ENCODE data around the gene XCL2.
"Not testable (repeated sequence)": the region's sequence is repeated elsewhere in the genome, so short reads cannot be mapped to it uniquely, and the experiment has no call there.

The XCL2 gene

DNA sequence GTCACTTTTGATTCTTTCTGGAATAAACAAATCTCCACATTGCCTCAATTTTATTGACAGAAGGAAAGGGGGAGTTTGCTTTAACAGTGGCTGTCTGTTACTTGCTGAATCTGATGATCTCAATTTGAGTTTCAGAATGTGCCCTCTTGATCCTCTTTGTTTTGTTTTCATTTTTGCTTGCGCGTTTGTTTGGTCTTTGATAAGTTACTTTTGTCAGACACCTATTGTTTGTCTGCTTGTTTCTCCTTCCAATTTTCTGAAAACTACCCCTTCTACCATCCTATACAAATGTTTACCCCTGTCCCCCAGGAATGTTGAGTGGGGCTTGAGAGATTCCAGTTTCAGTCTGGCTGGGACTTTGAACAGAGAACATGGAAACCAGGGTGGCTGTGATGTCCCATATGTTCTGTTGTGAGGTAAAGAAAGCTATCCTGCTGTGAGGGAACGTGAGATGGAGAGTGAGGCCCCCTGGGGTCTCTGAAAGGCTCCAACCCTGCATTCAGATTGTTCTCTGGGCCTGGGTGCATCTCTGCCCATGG, 11.8 kb upstream of the XCL2 start:
- no peak for DNase-seq

DNA sequence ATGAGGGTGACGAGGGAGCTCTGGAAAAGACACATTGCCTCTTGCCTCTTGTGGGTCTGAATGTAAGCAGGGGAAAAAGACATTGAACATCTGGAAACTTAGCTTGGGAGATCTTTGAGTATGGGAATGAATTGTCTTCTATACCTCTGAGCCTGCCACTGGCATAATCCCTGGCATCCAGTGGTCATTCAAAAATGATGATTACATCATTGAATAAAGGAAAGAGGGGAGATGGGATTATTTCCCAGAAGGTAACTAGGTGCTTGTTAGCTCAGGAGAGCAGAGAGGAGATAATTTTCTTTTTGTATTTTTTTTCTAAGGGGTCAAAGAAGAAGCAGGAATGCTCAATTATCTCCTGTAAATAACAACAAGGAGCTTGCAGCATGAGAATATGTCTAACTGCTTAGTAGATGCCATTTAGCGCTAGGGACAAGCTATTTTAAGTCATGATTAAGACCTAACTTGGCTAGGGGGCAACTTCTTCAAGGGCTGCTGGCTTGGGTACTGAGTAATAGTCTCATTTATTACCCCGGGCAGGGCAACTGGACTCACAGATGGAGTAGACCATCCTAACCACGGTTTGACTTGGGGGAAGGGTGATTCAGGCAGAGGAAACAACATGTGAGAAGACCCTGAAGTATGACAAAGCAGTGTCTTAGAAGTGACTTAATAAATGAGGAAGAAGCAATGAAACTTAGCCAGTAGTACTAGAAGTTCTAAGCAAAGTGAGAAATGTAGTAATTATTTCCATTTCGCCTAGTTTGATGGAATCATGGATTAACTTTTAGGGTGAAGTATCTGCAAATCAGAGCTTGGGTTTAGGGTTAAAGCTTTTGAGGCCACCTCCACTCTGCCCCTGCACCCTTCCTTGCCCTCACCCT, 11.0 kb upstream of the XCL2 start:
- no peak for DNase-seq

DNA sequence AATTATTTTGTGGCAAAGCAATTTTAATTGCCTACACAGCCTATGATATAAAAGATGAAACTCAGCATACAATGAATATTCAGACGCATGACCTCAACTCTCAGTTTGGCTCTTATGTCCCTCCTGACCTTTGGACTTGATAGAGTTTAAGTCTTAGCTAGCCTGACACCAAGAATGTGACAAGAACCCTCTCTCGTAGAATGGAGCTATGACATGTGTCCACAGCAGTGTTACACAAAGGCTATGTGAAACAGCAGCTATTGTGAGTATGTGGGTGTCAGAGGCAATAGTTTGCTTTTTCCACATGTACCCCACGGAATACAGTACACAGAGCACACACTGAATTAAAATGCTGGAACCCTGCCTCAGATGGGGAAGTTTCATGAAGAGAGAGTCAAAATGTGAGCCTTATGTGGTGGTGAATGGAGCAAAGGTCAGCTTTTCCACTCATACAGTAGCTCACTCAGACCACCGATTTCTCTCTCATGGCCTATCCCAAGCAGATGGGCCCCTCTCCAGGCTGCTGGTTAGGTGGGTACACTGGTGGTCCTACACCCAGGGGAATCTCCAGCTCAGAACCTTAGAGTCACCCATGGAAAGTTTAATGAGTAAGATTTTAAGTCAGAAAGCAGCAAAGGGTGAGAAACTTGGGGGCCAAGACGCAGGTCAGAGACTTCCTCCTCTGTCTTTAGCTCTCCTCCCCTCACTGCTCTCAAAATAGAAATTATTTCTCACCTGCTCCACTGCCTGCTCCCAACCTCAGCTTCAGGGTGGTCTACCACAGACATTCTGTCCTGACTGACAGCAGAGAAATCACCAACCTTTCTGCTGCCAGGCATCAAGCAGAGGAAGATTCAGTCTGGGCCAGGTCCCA, 10.1 kb upstream of the XCL2 start:
- no peak for DNase-seq

DNA sequence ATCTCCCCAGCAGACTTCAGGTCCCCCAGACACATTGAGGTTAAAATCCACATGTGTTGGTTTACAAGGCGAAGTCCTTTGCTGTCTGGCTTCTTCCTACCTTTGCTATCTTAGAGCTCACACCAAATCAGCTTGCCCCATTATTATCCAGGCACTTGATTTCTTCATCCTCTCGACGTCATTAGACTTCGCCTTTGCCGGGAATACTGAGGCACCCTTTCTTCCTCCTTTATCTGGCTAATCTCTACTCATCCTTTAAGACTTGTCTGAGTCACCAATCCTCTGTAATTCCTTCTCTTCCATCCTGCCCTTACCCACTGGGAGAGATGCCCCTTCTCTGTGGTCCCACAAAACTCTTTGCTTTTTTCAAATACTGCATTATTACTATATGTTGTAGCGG, 9.2 kb upstream of the XCL2 start:
- DNase-seq, result no peak

DNA sequence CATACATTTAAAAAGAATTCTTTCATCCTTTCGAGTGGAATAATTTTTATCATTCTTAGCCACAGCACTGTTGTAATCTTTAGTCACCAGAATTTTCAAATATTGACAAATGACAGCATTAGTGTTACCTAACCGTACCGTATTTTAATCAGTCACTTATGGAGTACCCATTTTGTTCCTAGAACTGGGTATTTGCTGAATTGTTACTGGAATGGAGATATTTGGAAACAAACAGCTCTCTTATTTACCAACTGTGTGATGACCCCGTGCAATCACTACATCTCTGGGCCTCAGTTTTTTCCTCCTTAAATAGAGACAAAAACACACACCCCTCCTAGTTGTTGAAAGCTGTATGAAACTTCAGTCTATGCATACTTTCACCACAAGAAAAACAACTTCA, 7.9 kb upstream of the XCL2 start:
- no peak for DNase-seq

DNA sequence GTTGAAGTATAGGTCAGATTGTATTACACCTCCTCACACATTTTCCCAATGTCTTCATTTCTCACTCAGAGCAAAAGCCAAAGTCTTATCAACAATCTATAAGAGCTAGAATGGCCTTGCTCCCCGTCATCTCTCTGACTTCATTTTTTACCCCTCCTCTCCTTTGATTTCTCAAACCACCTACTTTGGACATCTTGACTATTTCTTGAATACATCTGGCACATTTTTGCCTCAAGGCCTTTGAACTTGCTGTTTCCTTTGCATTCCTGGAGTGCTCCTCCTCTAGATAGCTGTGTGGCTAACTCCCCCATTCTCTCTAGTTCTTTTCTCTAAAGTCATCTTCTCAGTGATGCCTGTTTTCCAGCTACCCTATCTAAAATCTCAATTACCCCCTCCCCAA, 7.2 kb upstream of the XCL2 start:
- DNase-seq, result no peak

DNA sequence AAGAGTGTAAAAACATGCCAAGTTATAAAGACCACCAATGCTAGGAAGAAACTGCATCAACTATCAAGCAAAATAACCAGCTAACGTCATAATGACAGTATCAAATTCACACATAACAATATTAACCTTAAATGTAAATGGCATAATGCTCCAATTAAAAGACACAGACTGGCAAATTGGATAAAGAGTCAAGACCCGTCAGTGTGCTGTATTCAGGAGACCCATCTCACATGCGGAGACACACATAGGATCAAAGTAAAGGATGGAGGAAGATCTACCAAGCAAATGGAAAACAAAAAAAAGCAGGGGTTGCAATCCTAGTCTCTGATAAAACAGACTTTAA, 2.7 kb upstream of the XCL2 start:
- not testable (repeated sequence) for DNase-seq

DNA sequence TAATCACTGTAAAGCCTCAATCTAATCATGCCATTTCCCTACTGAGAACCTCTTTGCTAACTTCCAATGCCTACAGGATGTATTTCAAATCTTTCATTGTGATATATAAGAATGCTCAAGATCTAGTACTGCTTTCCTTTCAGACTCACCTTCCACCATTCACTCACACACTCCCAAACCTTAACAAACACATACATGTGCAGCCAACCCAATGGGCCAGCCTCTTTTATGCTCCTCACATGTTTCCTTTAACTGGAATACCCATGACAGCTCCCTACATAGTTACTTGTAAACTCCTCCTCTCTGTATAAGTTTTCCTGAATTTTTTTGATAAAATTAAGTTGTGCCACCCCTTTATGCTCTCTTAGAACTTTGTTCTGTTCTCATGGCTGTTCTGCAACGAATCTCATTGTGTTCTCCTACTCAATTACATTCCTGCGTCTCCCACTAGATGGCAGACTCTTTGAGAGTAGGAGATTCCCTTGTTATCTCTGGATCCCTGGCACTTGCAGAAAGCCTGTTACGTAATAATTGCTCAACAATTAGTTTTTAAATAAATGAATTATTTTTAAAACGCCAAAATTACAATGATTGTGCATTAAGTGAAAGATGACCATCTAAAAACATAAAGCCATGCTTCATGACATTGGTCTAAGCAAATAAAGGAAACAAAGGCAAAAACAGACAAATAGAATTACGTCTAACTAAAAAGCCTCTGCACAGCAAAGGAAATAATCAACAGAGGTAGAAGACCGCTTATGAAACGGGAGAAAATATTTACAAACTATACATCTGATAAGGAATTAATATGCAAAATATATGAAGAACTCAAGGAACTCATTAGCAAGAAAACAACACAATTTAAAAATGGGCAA, 2.1 kb upstream of the XCL2 start:
- DNase-seq, result not testable (repeated sequence)

DNA sequence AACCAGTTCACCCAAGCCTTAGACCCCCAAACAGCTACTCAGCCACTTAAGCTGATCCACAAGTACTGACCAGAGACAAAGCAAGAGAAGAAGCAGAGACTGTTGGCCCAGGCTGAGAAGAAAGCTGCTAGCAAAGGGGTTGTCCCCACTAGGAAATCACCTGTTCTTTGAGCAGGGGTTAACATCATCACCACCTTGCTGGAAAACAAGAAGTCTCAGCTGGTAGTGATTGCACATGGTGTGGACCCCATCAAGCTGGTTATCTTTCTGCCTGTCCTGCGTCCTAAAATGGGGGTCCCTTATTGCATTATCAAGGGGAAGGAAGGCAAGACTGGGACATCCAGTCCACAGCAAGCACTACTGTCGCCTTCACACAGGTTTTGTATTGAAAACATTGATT, 819 bp downstream of the XCL2 start:
- not testable (repeated sequence) for DNase-seq

DNA sequence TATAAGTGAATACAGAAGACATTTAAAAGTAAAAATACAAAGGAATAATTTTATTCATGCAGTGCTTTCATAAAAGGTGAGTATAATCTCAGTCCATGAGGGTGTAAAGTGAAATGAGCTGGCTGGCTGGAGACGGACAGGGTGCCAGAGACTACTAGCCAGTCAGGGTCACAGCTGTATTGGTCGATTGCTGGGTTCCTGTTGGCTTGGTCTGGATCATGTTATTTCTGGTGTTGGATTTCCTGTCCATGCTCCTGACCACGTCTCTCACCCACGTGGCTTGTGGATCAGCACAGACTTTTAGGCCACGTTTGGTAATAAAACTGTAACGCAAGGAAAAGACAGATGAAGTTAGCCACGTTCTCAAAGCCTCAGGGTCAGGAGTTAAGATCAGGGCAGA, 3.0 kb downstream of the XCL2 start:
- DNase-seq, result not testable (repeated sequence)

DNA sequence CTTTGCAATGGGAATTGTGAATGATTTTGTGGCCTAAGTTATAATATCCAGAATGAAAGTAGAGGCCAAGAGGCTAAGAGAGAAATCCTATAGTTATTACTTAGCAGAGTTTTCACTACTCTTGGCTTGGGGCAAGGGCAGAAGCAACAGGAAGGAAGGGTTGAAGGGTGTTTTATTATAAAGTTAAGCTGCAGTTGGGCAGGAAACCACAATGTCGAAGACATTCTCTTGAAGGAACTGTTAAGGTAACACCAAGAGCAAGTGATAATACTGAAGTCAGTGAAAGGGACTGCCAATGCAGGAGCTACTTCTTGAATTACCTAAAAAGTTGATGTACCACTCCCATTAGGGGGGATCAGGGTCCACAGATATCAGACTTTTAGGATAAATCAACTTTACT, 8.3 kb downstream of the XCL2 start:
- DNase-seq, result no peak

DNA sequence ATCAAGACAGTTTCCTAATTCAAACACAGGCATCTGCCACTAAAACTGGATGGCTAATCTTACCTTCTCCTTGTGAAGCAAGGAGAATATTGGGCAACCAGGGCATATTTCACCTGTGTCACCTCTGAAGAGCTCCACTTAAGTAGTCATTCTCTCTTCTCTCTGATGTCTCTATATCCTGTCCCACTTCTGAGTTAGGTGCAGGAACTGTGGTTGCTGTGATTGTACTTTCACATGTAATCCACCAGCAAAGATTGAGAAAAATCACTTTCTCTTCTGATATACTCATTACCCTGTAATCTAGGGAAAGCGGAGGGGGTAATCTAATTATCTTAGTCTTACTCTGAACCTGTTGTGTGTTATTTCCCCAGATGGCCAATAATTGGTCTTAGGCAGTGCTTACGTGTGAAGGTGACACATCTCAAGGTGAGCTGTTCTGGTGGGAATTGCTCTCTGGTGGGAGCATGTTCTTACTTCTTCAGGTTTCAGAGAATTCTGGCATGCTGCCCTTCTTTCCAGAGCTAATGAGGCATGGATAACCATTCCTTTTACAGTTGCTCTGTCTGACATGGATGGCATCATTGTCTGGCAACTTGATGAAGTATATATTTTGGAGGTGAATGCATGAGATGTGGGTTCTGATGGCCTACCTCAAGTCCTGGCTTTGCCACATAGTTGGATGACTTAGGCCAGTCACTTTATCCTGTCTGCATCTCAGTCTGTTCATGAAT, 12.0 kb downstream of the XCL2 start:
- peak; percentile 79 for DNase-seq

DNA sequence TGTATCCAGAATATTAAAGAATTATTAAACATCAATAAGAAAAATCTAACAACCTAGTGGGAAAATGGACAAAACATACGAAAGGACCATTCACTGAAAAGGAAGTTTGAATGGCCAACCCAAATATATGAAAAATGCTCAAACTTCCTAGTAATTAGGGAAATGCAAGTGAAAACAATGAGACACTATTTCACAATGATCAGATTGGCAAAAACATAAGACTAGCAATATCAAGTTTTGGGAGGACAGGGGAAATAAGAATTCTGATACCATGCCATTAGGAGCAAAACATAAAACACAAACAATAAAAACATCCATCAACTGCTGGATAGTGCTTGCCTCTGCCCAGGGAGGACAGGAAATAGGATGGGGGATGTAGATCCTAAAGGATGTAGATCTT, 14.3 kb downstream of the XCL2 start:
- DNase-seq, result no peak

DNA sequence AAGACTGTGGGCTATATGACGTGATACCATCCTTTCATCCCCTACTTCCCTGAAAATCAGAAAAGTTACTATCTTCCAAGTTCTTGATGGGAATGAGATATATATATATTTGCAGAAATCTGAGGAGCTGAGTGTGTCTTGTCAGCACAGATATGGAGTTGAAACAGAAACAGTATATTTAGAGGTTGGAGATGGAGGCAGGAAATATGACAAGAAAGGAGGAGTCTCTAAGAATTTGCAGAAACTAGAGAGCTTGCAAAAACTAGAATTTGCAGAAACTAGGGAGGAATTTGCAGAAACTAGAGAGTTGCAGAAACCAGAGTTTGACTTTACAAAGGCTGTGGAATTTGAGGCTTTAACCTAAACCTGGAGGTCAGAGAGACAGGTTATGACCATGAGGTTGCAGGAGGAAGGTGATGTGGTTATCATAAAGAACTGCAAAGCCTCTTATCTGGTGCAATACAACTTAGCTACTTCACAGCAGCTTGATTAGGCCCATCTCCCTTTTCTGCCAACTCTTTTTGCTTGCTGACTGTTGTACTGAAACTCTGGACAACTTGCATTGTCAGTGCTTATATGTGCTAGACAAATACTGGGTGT, 22.3 kb downstream of the XCL2 start:
- no peak for DNase-seq

DNA sequence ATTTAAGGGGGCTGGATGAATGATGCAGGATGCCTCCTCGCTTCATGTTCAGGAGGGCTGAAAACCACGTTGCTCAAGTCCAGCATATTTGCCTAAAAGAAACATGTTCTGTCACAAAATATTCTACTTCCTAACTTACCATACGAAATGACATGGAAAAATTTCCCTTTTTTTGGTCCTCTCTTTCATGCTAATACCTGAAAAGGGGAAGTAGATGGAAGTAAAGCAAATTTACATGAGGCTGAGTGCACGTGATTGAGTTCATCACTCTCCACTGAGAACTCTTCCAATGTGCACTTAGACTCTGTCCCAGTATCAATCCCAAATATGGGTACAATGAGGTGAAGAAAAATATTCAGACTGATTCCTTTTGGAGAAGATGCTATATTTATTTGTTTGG, 23.0 kb downstream of the XCL2 start:
- no peak for DNase-seq

DNA sequence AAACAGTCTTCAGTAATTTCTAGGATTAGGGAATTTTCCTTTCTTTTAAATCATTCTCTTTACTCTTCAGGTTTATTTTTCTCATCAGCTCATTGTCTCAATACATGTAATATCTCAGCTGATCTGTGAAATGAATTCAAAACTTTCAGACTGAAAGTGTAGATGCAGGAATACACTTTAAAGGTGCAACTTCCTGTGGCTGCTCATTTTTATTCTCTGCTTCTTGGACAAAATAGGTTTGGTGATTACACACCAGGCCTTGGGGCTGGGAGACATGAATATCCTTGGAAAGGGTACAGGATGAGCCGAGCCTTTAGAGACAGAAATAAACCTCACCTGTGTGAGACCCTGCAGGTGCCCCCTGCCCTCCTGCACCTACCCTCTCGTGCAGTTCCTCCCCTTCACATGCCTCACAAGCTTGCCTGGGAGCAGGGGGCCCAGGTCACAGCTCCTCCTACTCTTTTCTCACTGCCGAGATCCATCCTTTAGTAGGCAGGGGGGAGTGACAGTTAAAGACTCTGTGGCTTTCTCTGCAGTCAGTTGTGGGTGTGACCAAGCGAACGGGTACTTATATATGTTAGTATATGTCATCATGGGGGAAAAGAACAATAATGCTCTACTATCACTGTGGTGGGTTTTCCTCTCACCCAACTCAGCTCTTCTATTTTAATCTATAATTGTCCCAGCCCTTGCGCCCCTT, 23.6 kb downstream of the XCL2 start:
- DNase-seq, result no peak

DNA sequence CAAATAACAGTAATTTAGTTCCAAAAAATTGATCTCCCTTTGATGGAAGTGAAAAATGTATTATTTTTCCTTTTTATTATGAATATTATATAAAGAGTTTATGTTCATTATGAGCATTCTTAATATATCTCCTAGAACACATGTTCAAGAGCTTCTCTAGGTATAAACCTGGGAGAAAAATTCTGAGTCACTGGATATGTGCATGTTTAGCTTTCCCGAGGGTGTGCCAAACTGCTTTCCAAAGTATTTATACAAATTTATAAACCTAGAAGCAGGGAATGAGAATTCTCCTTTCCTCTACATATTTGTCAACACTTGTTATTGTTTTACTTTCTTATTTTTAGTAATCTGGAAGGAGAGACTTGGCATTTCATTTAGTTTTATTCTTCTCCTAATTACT, 25.0 kb downstream of the XCL2 start:
- no peak for DNase-seq

DNA sequence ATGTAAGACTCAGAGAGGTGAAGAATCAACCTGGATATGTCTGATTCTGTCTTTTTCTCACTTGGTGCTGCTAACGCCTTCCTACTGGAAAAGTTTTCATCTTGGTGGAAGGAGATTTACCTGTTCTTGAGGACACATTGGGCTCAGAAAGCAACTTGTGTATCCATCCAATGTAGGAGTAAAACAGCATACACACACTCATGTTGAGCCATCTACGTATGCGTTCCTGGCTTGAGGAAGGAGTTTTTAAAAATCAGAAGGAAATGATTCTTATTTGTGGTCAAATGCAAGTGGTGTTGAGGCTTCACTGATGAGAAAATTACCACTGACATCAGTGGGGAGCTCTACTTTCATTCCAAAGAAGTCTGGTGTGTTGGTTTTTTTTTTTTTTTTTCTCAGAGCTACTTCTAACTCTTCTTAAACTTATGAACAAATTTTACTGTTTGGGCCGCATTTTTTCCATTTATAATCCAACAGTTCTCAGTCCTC, 25.6 kb downstream of the XCL2 start:
- no peak for DNase-seq

DNA sequence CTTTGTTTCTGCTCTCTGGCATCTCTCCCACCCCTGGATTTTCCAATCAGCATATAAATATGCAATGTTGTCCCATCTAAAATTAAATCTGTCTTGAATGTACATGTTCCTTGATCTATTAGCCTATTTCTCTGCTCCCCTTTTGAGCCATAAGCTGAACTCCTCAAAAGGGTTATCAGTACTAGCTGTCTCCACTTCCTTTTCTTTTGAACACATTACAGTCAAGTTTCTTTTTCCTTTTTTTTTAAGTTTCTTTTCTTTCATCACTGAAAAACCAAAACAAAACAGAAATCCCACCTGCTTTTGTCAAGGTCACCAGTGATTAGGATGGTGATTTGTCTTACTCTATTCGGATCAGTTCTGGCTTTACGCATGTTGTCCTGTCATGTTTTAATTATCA, 29.3 kb downstream of the XCL2 start:
- no peak for DNase-seq

DNA sequence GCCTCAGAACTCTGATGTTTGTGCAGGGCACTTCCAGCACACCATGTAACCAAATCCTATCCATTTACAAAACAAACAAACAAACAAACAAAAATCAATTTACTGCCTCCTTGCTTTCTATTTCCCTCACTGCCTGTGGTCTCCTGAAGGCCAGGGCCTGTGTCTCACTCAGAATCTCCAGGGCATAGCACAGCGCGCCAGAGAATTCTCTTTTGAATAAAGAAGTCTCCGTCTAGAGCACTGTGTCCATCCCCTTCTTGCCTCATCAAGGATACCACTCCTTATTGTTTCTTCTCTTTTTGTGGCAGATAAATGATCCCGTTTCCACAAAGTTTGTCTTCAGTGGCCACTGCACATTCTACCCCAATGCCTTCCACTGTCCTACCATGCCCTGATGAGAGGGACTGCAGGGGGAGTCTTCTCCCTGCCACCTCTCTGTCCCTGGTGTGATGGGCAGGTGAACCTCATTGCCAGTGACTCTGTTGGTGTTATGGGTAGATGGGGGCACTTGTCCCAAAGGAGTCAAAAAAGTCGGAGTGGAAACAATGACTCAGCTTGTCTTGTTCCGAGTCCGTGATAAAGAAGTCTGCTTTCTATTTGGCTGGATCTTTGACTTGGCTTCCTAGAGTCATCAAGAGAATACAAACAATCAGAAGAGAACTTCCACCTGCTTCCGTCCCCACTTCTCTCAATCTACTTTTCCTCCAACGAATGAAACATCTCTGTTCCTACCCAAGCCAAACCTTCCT, 30.0 kb downstream of the XCL2 start:
- no peak for DNase-seq
